HG02870 (cell line): ENCODE results near the gene UMAD1.
A peak's percentile ranks its signal among the peaks of the same experiment; 100 is the strongest.

Experiments used
- ATAC-seq: cut with Tn5 transposase; IDR thresholded peaks from one replicate; pipeline ENCODE4 v1.9.1; 2021; ENCODE audit warnings: mild to moderate bottlenecking, moderate library complexity; ENCODE audit not compliant: unreplicated experiment

Gene UMAD1

GRCh38 chr7:7719236-7719635 lies 78.7 kb downstream of the UMAD1 start:
- peak; percentile 97 for ATAC-seq

GRCh38 chr7:7720193-7720592 lies 79.6 kb downstream of the UMAD1 start:
- no peak for ATAC-seq

- ATAC-seq = no peak
These were observed 80.4 kb downstream of the UMAD1 start for GRCh38 chr7:7720750-7721621.

- ATAC-seq = no peak
These were observed 91.2 kb downstream of the UMAD1 start for GRCh38 chr7:7731732-7732131.

GRCh38 chr7:7732621-7733281 lies 92.2 kb downstream of the UMAD1 start:
- no peak for ATAC-seq

GRCh38 chr7:7736671-7737070 lies 96.1 kb downstream of the UMAD1 start:
- ATAC-seq = no peak

- no peak for ATAC-seq
These were observed 97.1 kb downstream of the UMAD1 start for GRCh38 chr7:7737674-7738073.

GRCh38 chr7:7738177-7738576 lies 97.6 kb downstream of the UMAD1 start:
- no peak for ATAC-seq

- ATAC-seq = no peak
These were observed 98.1 kb downstream of the UMAD1 start for GRCh38 chr7:7738622-7739021.

GRCh38 chr7:7739204-7740036 lies 98.9 kb downstream of the UMAD1 start:
- ATAC-seq = no peak

GRCh38 chr7:7740037-7740355 lies 99.4 kb downstream of the UMAD1 start:
- no peak for ATAC-seq

GRCh38 chr7:7742223-7742622 lies 101.7 kb downstream of the UMAD1 start:
- no peak for ATAC-seq

GRCh38 chr7:7745258-7745657 lies 104.7 kb downstream of the UMAD1 start:
- ATAC-seq = no peak

GRCh38 chr7:7745966-7746365 lies 105.4 kb downstream of the UMAD1 start:
- no peak for ATAC-seq

GRCh38 chr7:7746458-7746857 lies 105.9 kb downstream of the UMAD1 start:
- ATAC-seq = no peak

- no peak for ATAC-seq
These were observed 110.2 kb downstream of the UMAD1 start for GRCh38 chr7:7750571-7751242.

GRCh38 chr7:7751243-7752092 lies 110.9 kb downstream of the UMAD1 start:
- no peak for ATAC-seq

GRCh38 chr7:7756577-7756976 lies 116.0 kb downstream of the UMAD1 start:
- no peak for ATAC-seq

GRCh38 chr7:7757576-7757975 lies 117.0 kb downstream of the UMAD1 start:
- ATAC-seq = no peak

GRCh38 chr7:7761340-7761973 lies 120.9 kb downstream of the UMAD1 start:
- ATAC-seq = no peak
